ENCODE measurements around the gene WDR41.

WDR41 gene

GRCh38 chr5:77491783-77492652 is at the start of gene WDR41:
TSS of gene WDR41 (minus strand) at chr5:77492316. CDS start at chr5:77492220, 96 bp downstream.
- no peaks in the 10 kb centered on the region for H3K4me1 ChIP-seq
- H3K79me2 ChIP-seq, result no peaks in the 10 kb centered on the region
- peak within 1 kb of the TSS; percentile 32 for H3K9ac ChIP-seq
- H2AFZ ChIP-seq, result peak within 1 kb of the TSS; percentile 82
- H3K27ac ChIP-seq, result peak within 1 kb of the TSS; percentile 84
- peak within 1 kb of the TSS; percentile 88 for H3K4me2 ChIP-seq (ENCODE audit: low read length)
- TF ChIP-seq, protein P1, sequence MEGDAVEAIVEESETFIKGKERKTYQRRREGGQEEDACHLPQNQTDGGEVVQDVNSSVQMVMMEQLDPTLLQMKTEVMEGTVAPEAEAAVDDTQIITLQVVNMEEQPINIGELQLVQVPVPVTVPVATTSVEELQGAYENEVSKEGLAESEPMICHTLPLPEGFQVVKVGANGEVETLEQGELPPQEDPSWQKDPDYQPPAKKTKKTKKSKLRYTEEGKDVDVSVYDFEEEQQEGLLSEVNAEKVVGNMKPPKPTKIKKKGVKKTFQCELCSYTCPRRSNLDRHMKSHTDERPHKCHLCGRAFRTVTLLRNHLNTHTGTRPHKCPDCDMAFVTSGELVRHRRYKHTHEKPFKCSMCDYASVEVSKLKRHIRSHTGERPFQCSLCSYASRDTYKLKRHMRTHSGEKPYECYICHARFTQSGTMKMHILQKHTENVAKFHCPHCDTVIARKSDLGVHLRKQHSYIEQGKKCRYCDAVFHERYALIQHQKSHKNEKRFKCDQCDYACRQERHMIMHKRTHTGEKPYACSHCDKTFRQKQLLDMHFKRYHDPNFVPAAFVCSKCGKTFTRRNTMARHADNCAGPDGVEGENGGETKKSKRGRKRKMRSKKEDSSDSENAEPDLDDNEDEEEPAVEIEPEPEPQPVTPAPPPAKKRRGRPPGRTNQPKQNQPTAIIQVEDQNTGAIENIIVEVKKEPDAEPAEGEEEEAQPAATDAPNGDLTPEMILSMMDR (IDR thresholded peaks at IDR 0.05), result peak; percentile 95
- H3K4me3 ChIP-seq (ENCODE audit: low read depth, low read length), result peak within 1 kb of the TSS; percentile 95
- no peaks in the 10 kb centered on the region for H3K9me3 ChIP-seq (ENCODE audit: control insufficient read depth, low read length)
- no peaks in the 10 kb centered on the region for H3K36me3 ChIP-seq (ENCODE audit: control insufficient read depth, insufficient read depth, low read length)
- no peaks in the 10 kb centered on the region for H3K27me3 ChIP-seq (ENCODE audit: control insufficient read depth, insufficient read depth, low read length)

GRCh38 chr5:77531297-77531696 is 39.2 kb upstream of the WDR41 start:
- H3K4me1 ChIP-seq, result no peaks in the 10 kb centered on the region
- no peaks in the 10 kb centered on the region for H3K79me2 ChIP-seq

DNA sequence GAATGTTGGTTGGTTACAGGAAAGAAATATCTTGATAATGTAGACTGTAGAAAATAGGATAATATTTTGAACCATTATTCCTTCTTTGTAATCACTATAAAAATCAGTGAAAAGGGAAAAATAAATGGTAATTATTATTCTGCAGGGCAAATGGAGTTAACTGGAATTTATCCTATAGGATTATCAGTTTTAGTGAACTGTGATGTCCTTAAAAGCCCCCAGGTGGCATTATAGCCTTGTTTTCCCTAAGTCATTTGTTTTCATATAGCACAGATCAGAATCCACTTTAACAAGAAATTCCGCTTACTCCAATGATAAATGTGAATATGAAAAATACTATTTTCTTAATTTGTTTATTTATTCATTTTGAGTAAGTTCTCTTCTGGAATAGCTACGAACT is 26.2 kb upstream of the WDR41 start:
- Histone ChIP-seq H3K9ac (no peak overlapping the region), H3K36me3 (ENCODE audit: control insufficient read depth, insufficient read depth, low read length) (no peaks in the 10 kb centered on the region), H3K4me1 (no peaks in the 10 kb centered on the region), H2AFZ (no peak overlapping the region), H3K27me3 (ENCODE audit: control insufficient read depth, insufficient read depth, low read length) (no peaks in the 10 kb centered on the region), H3K27ac (no peak overlapping the region), H3K9me3 (ENCODE audit: control insufficient read depth, low read length) (no peaks in the 10 kb centered on the region), H3K4me2 (ENCODE audit: low read length) (no peak overlapping the region), H3K4me3 (ENCODE audit: low read depth, low read length) (no peak overlapping the region), H3K79me2 (no peaks in the 10 kb centered on the region)
- TF ChIP-seq, protein P1 (IDR thresholded peaks at IDR 0.05), result no peak

More at GRCh38 chr5:77531297-77531696, 39.2 kb upstream of the WDR41 start:
- Histone ChIP-seq H3K27me3 (ENCODE audit: control insufficient read depth, insufficient read depth, low read length) (no peaks in the 10 kb centered on the region), H3K9me3 (ENCODE audit: control insufficient read depth, low read length) (no peaks in the 10 kb centered on the region), H3K4me2 (ENCODE audit: low read length) (no peak overlapping the region), H3K4me3 (ENCODE audit: low read depth, low read length) (no peak overlapping the region), H2AFZ (no peak overlapping the region), H3K36me3 (ENCODE audit: control insufficient read depth, insufficient read depth, low read length) (no peaks in the 10 kb centered on the region), H3K9ac (no peak overlapping the region), H3K27ac (no peak overlapping the region)
- TF ChIP-seq, protein P1 (IDR thresholded peaks at IDR 0.05), result no peak

- H3K4me2 ChIP-seq (ENCODE audit: low read length), result no peak overlapping the region
Measured at GRCh38 chr5:77514457-77514856, 22.3 kb upstream of the WDR41 start.

More at GRCh38 chr5:77514457-77514856, 22.3 kb upstream of the WDR41 start:
- Histone ChIP-seq H3K36me3 (ENCODE audit: control insufficient read depth, insufficient read depth, low read length) (no peaks in the 10 kb centered on the region), H3K9ac (no peak overlapping the region), H3K4me1 (no peaks in the 10 kb centered on the region), H3K27me3 (ENCODE audit: control insufficient read depth, insufficient read depth, low read length) (no peaks in the 10 kb centered on the region), H3K4me3 (ENCODE audit: low read depth, low read length) (no peak overlapping the region), H3K79me2 (no peaks in the 10 kb centered on the region), H3K27ac (no peak overlapping the region), H3K9me3 (ENCODE audit: control insufficient read depth, low read length) (no peaks in the 10 kb centered on the region), H2AFZ (no peak overlapping the region)
- TF ChIP-seq, protein P1 (IDR thresholded peaks at IDR 0.05), result no peak

Measured in parathyroid adenoma (tissue), 2 donors.